ENCODE measurements around the gene SASH1. TPM values are rescaled to one million over a fixed set of nuclear protein-coding genes. Genes with fewer than 3 reads are reported as not detected.

The SASH1 gene
- total RNA-seq, 1 experiment from 2014 or later, result 33.2 TPM

GRCh38 chr6:148295261-148295887 is 47.3 kb upstream of the SASH1 start:
- Histone ChIP-seq H3K27me3 (ENCODE audit: insufficient read depth, low read length) (no peaks in the 10 kb centered on the region), H2AK5ac (ENCODE audit: insufficient read length, low read length) (no peak overlapping the region), H3K9ac (ENCODE audit: extremely low read depth, insufficient read length, low read length) (no peak overlapping the region), H3K79me1 (ENCODE audit: insufficient read depth, low read depth, low read length, poor library complexity, severe bottlenecking) (no peaks in the 10 kb centered on the region), H2BK120ac (ENCODE audit: low read depth, low read length, poor library complexity, severe bottlenecking) (no peak overlapping the region), H3K9me3 (ENCODE audit: control insufficient read depth, low read depth, low read length) (no peaks in the 10 kb centered on the region), H2BK5ac (ENCODE audit: insufficient read length, low read length) (no peak overlapping the region), H2BK12ac (ENCODE audit: insufficient read length, low read depth, low read length) (no peak overlapping the region), H3K14ac (ENCODE audit: insufficient read depth, low read length) (no peak overlapping the region; the same call in 1 of the 2 replicates), H3K4me1 (ENCODE audit: insufficient read depth, low read length) (no peaks in the 10 kb centered on the region), H3T11ph (ENCODE audit: low read length) (no peak overlapping the region), H4K5ac (ENCODE audit: insufficient read length, low read depth, low read length) (no peak overlapping the region), H3K23ac (ENCODE audit: insufficient read length, low read depth, low read length) (no peak overlapping the region), H3K4me2 (ENCODE audit: insufficient read depth, insufficient read length, low read length) (no peak overlapping the region), H2AFZ (ENCODE audit: low read length) (no peak overlapping the region), H3K4ac (ENCODE audit: low read depth, low read length) (no peak overlapping the region), H4K8ac (replicated peaks; ENCODE audit: insufficient read length, low read depth, low read length) (no peak overlapping the region), H2BK20ac (ENCODE audit: low read depth, low read length, poor library complexity, severe bottlenecking) (no peak overlapping the region), H3K56ac (ENCODE audit: insufficient read length, low read depth, low read length) (no peak overlapping the region), H2BK15ac (ENCODE audit: low read depth, low read length) (no peak overlapping the region), H4K20me1 (ENCODE audit: control insufficient read depth, insufficient read depth, insufficient read length) (no peaks in the 10 kb centered on the region), H3K23me2 (ENCODE audit: insufficient read length, low read depth, low read length, poor library complexity, severe bottlenecking) (no peaks in the 10 kb centered on the region), H3K27ac (ENCODE audit: insufficient read length, low read depth, low read length) (no peak overlapping the region), H3K79me2 (ENCODE audit: insufficient read depth, low read length) (no peaks in the 10 kb centered on the region), H3K18ac (ENCODE audit: insufficient read length, low read depth, low read length) (no peak overlapping the region), H4K91ac (ENCODE audit: insufficient read length, low read depth, low read length) (no peak overlapping the region)
- no peaks in the 10 kb centered on the region; a peak in 1 of 5 replicates for H3K9me3 Mint-ChIP-seq
- DNase-seq, result no peak
- WGBS (ENCODE audit: extremely low coverage, insufficient read length, low lambda C conversion rate), result no CpG with 5 or more reads among the region's 7 CpGs
- peaks cover 10 to 11% of the 10 kb centered on the region in 2 experiments for H3K4me1 Mint-ChIP-seq
- no peaks in the 10 kb centered on the region for H3K36me3 Mint-ChIP-seq (ENCODE audit: insufficient read depth in 1 of 3, low read depth in 3 of 3)
- no peak overlapping the region for H3K27ac Mint-ChIP-seq
- TF ChIP-seq CTCF (conservative IDR thresholded peaks at IDR 0.05), result no peak
- no peak overlapping the region for H3K4me3 Mint-ChIP-seq
- H3K27me3 Mint-ChIP-seq (ENCODE audit: low read depth), result no peaks in the 10 kb centered on the region; the same call in 1 of the 2 replicates
